HepG2 (cell line): ENCODE data around the gene ARF6. TPM values are rescaled to one million over a fixed set of nuclear protein-coding genes. Genes with fewer than 3 reads are reported as not detected.
A peak's percentile ranks its signal among the peaks of the same experiment; 100 is the strongest.

Experiments
- ATF1 ChIP-seq: IDR thresholded peaks from 2 replicates; pipeline ENCODE4 v1.6.1; 2016; ENCODE audit warnings: mild to moderate bottlenecking, control low read depth
- CREM ChIP-seq, 2 experiments: sonication (generic) in 1 of 2; formaldehyde crosslinking in 1 of 2; IDR thresholded peaks; 2 replicates each; pipeline versions ENCODE4 v1.4.0 to v1.6.1; 2016 to 2020; ENCODE audit warnings: antibody characterized with exemption in 1 of 2, mild to moderate bottlenecking in 1 of 2, missing genetic modification reagents in 1 of 2
- HIC2 ChIP-seq: sonication (generic); formaldehyde crosslinking; IDR thresholded peaks from 2 replicates; pipeline ENCODE4 v1.9.0; 2022; ENCODE audit warnings: low read depth, missing genetic modification reagents
- IRF2 ChIP-seq: IDR thresholded peaks from 2 replicates; pipeline ENCODE4 v1.6.1; 2018; ENCODE audit warnings: missing genetic modification reagents, missing compliant biosample characterization
- KLF16 ChIP-seq, 2 experiments: sonication (generic) in 1 of 2; formaldehyde crosslinking in 1 of 2; IDR thresholded peaks; 2 replicates each; pipeline versions ENCODE4 v1.6.1 to v1.8.0; 2016 to 2023; ENCODE audit warnings: missing genetic modification reagents in 2 of 2, missing compliant biosample characterization in 1 of 2
- MTA1 ChIP-seq: sonication (generic); formaldehyde crosslinking; IDR thresholded peaks from 2 replicates; pipeline ENCODE4 v1.4.0; 2020; ENCODE audit warnings: missing genetic modification reagents, mild to moderate bottlenecking, borderline replicate concordance
- NAIF1 ChIP-seq: sonication (generic); formaldehyde crosslinking; IDR thresholded peaks from 2 replicates; pipeline ENCODE4 v1.5.0; 2020; ENCODE audit warnings: mild to moderate bottlenecking, missing genetic modification reagents, borderline replicate concordance
- ONECUT2 ChIP-seq: sonication (generic); formaldehyde crosslinking; IDR thresholded peaks from 2 replicates; pipeline ENCODE4 v1.4.0; 2020; ENCODE audit warnings: missing genetic modification reagents
- PAWR ChIP-seq: sonication (generic); formaldehyde crosslinking; IDR thresholded peaks from 2 replicates; pipeline ENCODE4 v1.4.0; 2020; ENCODE audit warnings: missing genetic modification reagents, mild to moderate bottlenecking, borderline replicate concordance
- TCF7L2 ChIP-seq: IDR thresholded peaks from 2 replicates; pipeline ENCODE4 v1.6.1; 2011; ENCODE audit warnings: mild to moderate bottlenecking, low read depth, low read length, moderate library complexity
- YY1 ChIP-seq: IDR thresholded peaks from 2 replicates; pipeline ENCODE4 v1.6.1; 2011; ENCODE audit warnings: low read length, low read depth, moderate library complexity, mild to moderate bottlenecking; ENCODE audit not compliant: insufficient read depth, insufficient replicate concordance
- ZBTB7A ChIP-seq: sonication (generic); formaldehyde crosslinking; IDR thresholded peaks from 2 replicates; pipeline ENCODE4 v1.8.0; 2022; ENCODE audit warnings: mild to moderate bottlenecking, missing genetic modification reagents
- ZMYM4 ChIP-seq: sonication (generic); formaldehyde crosslinking; IDR thresholded peaks from 2 replicates; pipeline ENCODE4 v1.8.1; 2023; ENCODE audit warnings: mild to moderate bottlenecking, missing genetic modification reagents
- ZNF235 ChIP-seq: sonication (generic); formaldehyde crosslinking; IDR thresholded peaks from 2 replicates; pipeline ENCODE4 v1.8.1; 2023; ENCODE audit warnings: mild to moderate bottlenecking, missing genetic modification reagents, borderline replicate concordance
- ZNF33B ChIP-seq: sonication (generic); formaldehyde crosslinking; IDR thresholded peaks from 2 replicates; pipeline ENCODE4 v1.5.1; 2020; ENCODE audit warnings: mild to moderate bottlenecking, missing genetic modification reagents
- ZNF354B ChIP-seq: sonication (generic); formaldehyde crosslinking; IDR thresholded peaks from 2 replicates; pipeline ENCODE4 v1.8.0; 2022; ENCODE audit warnings: mild to moderate bottlenecking, missing genetic modification reagents
- ZNF772 ChIP-seq: sonication (generic); formaldehyde crosslinking; IDR thresholded peaks from 2 replicates; pipeline ENCODE4 v1.5.0; 2020; ENCODE audit warnings: mild to moderate bottlenecking, missing genetic modification reagents
- ZSCAN22 ChIP-seq: sonication (generic); formaldehyde crosslinking; IDR thresholded peaks from 2 replicates; pipeline ENCODE4 v1.4.0; 2020; ENCODE audit warnings: mild to moderate bottlenecking, missing genetic modification reagents
- polyA plus RNA-seq, 8 experiments: library from polyadenylated mRNA; depleted of rRNA in 3 of 8; stranded (reverse) in 7 of 8; unstranded in 1 of 8; fragments of >200 nt; fragmentation: Illumina TruSeq in 4 of 8; extraction: Trizol in 4 of 8; gene quantifications; 2 replicates each; pipeline versions ENCODE4 v1.2.1 to v1.2.3, GENCODE V29; 2011 to 2016; ENCODE audit warnings: low read depth in 4 of 8, missing spikeins in 1 of 8, mixed read lengths in 1 of 8; ENCODE audit not compliant: insufficient read depth in 1 of 8
- total RNA-seq, 5 experiments: library from RNA; depleted of rRNA; stranded (reverse); fragments of >200 nt; fragmentation: Illumina TruSeq; extraction: Trizol; gene quantifications; 2 replicates each; pipeline ENCODE4 v1.2.3, GENCODE V29; 2016; ENCODE audit warnings: low read depth in 1 of 5
- TF ChIP-seq, protein P1 (sequence below): sonication (generic); formaldehyde crosslinking; IDR thresholded peaks from 2 replicates; pipeline ENCODE4 v1.4.0; 2020; ENCODE audit warnings: missing genetic modification reagents
- TF ChIP-seq, protein P2 (sequence below): sonication (generic); formaldehyde crosslinking; IDR thresholded peaks from 2 replicates; pipeline ENCODE4 v1.8.0; 2022; ENCODE audit warnings: missing genetic modification reagents, mild to moderate bottlenecking, moderate library complexity, borderline replicate concordance
- TF ChIP-seq, protein P3 (sequence below): sonication (generic); formaldehyde crosslinking; IDR thresholded peaks from 2 replicates; pipeline ENCODE4 v1.5.1; 2020; ENCODE audit warnings: missing genetic modification reagents, mild to moderate bottlenecking, borderline replicate concordance

The ARF6 gene
- total and polyA plus RNA-seq, 2 of the 13 experiments (the other 11 are each of a cell fraction or from before 2014, with no cell fraction given) = 12.7 to 31.9 TPM

- TF ChIP-seq HIC2 (CRISPR knock-in tag) (peak; percentile 51; the same call in 1 of the 2 replicates), TCF7L2 (no peak), PAWR (CRISPR knock-in tag) (peak; percentile 97; the same call in 1 of the 2 replicates), ONECUT2 (CRISPR knock-in tag) (no peak; the same call in 1 of the 2 replicates), ZNF772 (CRISPR knock-in tag) (peak; percentile 91), ATF1 (CRISPR knock-in tag) (peak; percentile 77), YY1 (peak; percentile 84), MTA1 (CRISPR knock-in tag) (peak; percentile 81; the same call in 1 of the 2 replicates), CREM (IDR thresholded peaks at IDR 0.05) (0 out of 2 replicates have a peak, but pooled peaks have one; percentile 17), CREM (CRISPR knock-in tag; IDR thresholded peaks at IDR 0.05) (no peak), ZBTB7A (CRISPR knock-in tag) (no peak), IRF2 (peak; percentile 72; the same call in 1 of the 2 replicates), KLF16 (CRISPR knock-in tag; IDR thresholded peaks at IDR 0.05) (peak in 1 of 2 experiments; percentile 76; a peak in 1 of 4 replicates), ZMYM4 (CRISPR knock-in tag) (peak; percentile 61), ZSCAN22 (peak; percentile 70; the same call in 1 of the 2 replicates), ZNF354B (CRISPR knock-in tag) (peak; percentile 77; the same call in 1 of the 2 replicates), ZNF33B (CRISPR knock-in tag) (no peak; the same call in 1 of the 2 replicates), ZNF235 (CRISPR knock-in tag) (0 out of 2 replicates have a peak, but pooled peaks have one; percentile 53), NAIF1 (CRISPR knock-in tag) (peak; percentile 93)
- TF ChIP-seq, protein P1, sequence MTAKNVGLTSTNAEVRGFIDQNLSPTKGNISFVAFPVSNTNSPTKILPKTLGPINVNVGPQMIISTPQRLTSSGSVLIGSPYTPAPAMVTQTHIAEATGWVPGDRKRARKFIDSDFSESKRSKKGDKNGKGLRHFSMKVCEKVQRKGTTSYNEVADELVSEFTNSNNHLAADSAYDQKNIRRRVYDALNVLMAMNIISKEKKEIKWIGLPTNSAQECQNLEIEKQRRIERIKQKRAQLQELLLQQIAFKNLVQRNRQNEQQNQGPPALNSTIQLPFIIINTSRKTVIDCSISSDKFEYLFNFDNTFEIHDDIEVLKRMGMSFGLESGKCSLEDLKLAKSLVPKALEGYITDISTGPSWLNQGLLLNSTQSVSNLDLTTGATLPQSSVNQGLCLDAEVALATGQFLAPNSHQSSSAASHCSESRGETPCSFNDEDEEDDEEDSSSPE (CRISPR knock-in tag) = peak; percentile 93
- TF ChIP-seq, protein P2, sequence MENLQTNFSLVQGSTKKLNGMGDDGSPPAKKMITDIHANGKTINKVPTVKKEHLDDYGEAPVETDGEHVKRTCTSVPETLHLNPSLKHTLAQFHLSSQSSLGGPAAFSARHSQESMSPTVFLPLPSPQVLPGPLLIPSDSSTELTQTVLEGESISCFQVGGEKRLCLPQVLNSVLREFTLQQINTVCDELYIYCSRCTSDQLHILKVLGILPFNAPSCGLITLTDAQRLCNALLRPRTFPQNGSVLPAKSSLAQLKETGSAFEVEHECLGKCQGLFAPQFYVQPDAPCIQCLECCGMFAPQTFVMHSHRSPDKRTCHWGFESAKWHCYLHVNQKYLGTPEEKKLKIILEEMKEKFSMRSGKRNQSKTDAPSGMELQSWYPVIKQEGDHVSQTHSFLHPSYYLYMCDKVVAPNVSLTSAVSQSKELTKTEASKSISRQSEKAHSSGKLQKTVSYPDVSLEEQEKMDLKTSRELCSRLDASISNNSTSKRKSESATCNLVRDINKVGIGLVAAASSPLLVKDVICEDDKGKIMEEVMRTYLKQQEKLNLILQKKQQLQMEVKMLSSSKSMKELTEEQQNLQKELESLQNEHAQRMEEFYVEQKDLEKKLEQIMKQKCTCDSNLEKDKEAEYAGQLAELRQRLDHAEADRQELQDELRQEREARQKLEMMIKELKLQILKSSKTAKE (CRISPR knock-in tag) = 0 out of 2 replicates have a peak, but pooled peaks have one; percentile 55
- TF ChIP-seq, protein P3, sequence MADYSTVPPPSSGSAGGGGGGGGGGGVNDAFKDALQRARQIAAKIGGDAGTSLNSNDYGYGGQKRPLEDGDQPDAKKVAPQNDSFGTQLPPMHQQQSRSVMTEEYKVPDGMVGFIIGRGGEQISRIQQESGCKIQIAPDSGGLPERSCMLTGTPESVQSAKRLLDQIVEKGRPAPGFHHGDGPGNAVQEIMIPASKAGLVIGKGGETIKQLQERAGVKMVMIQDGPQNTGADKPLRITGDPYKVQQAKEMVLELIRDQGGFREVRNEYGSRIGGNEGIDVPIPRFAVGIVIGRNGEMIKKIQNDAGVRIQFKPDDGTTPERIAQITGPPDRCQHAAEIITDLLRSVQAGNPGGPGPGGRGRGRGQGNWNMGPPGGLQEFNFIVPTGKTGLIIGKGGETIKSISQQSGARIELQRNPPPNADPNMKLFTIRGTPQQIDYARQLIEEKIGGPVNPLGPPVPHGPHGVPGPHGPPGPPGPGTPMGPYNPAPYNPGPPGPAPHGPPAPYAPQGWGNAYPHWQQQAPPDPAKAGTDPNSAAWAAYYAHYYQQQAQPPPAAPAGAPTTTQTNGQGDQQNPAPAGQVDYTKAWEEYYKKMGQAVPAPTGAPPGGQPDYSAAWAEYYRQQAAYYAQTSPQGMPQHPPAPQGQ (CRISPR knock-in tag) = 0 out of 2 replicates have a peak, but pooled peaks have one; percentile 71
Observed at GRCh38 chr14:49892636-49893308, at the start of gene ARF6 (continued).
